Activated CD4-positive, alpha-beta T cell treated with anti-CD3 and anti-CD28 coated beads for 4 hours (primary cell): ENCODE results near the gene GEMIN4.
A peak's percentile ranks its signal among the peaks of the same experiment; 100 is the strongest.
"Not testable (repeated sequence)": the region's sequence is repeated elsewhere in the genome, so short reads cannot be mapped to it uniquely, and the experiment has no call there.

ENCODE experiments used
- DNase-seq, 2 donors: peaks; one replicate each; pipeline ENCODE4 v3.0.0-alpha.2; 2020

Gene GEMIN4

DNA sequence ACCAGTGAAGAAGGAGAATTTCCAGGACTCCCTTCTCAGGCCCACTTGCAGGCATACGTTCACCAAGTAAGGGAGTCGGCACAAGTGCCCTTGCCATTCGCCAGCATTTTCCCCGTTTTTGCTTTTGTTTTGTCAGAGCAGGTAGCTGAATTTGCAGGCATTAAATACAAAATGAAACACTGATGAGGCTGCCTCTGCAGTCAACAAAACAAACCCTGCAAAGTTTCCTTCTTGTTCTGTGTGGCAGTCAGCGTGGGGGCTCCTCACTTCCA, 22.2 kb upstream of the GEMIN4 start:
- no peak for DNase-seq

DNA sequence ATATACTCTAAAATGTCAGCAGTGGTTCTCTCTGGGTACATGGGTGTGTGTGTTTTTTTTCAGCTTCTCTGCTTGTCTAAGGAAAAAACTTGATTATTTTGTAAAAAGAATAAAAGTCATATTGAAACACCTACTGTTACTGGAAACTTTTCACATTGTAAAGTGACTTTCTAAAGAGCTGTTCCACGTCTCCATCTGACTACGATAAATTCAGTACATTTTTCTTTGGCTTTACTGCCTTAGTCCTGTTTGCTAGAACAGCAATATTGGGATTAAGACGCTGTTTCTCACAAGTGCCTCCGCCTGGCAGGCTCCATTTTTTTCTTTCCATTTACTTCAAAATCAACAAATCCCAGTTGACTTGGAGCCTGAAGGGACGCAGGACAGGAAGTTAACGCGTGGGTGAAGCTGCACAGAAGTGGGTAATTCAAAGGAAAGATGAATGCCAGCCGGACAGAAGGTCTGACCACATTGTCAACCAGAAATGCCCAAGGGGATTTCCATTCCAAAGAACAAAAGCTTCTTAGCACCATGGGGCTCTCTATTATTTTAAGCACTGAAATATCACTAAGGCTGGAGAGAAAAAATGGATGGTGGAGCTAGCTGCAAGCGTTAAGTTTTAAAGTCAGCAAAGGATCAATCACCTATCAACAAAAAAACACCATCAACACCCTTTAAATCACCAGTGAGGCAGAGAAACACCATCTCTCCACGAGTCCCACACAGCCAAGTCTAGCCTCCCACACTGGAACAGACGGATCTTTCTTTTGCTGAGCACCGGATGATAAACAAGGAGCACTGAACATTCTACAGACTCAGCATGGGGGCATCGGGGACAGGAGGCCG, 21.6 kb upstream of the GEMIN4 start:
- DNase-seq = no peak

DNA sequence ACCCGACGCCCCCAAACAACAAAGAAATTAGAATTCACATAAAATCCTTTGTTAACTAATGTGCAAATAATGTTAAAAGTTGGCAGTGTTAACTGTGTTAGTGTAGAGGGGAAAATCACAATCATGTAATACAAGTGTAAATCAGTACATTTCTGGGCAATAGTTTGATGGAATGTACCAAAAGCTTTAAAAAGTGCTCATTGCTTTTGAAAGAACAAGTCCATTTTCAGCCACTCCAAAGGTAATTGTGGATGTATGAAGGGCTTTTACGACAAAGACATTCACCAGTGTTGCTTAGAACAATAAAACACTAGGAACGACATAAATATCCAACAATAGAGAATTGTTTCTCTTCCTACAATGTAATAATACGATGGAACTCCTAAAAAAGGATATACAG, 21.0 kb upstream of the GEMIN4 start:
- no peak for DNase-seq

DNA sequence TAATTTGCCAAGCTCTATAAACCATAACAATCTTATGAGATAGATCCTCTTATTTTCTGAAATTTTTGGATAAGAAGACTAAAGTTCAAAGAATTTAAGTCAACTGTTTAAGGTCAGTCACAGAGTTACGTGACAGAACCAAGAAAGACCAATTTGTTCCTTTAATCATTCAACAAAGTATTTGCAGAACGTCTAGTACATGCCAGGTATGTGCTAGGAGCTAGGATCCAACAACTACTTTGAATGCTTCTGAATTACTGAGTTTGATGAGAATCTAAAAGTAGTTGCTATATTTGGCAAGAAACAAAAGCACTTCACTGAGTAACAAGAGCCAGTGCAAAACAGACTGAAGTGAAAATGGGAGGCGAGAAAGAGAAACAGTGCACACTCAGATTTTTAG, 15.0 kb upstream of the GEMIN4 start:
- no peak for DNase-seq

DNA sequence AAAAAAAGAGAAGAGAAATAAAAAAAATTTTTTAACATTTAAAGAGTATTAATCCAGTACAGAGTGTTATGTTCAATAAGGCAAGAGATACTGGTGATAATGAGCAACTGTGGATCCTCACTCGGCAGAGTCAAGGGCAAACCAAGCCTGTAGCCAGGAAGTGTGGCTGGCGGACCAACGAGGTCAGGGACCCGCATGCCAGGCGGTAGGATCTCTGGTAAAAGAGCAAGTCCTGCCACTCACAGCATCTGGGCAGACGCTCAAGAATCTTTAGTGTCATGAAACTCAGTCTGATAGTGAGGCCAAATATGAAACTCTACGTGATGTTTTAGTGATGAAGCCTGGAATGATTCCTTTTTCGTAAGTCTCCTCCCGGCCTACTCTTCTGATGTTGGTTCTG, 8.3 kb upstream of the GEMIN4 start:
- DNase-seq = no peak

DNA sequence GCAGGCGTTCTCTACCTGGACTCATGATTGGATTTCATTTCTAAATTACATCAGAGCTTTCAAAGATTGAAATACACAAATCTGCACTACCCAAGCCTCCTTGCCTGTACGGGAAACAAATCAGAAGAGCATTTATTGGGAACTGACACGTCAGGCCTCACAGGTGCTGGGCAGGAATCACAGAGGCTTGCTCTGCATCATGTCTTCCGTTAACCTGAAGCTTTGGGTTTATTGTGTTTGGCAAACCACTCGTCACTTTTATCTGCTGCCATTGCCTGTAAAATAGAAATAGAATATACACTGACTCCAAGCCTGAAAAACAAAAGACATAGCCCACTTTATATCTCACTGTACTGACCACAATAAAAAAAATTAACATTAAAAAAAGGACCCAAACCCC, 7.9 kb upstream of the GEMIN4 start:
- no peak for DNase-seq

DNA sequence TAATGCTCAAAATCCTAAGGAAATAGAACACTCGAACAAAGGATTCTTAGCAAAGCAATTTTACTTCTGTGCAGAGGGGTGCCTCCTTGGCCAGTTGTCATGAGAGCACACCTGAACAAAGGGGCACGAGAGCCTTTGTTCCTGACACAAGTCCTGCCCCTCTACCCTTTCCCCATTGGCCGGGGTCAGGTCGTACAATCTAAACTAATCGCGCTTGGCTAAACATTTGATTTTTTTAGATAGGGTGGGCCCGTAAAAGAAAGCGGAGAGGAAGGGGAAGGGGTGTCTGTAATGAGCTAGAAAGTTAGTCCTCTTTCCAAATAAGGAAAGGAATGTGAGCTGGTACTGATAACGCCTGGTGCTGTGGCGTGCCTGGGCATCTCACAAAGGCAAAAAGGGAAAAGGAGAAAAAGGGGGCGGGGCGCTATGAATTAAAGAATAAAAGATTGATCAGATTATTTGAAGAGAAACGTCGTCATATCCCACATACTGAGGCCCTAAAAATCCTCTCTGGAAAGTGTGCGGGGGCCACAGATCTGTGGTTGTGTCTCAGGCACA, 4.0 kb upstream of the GEMIN4 start:
- DNase-seq = not testable (repeated sequence)

DNA sequence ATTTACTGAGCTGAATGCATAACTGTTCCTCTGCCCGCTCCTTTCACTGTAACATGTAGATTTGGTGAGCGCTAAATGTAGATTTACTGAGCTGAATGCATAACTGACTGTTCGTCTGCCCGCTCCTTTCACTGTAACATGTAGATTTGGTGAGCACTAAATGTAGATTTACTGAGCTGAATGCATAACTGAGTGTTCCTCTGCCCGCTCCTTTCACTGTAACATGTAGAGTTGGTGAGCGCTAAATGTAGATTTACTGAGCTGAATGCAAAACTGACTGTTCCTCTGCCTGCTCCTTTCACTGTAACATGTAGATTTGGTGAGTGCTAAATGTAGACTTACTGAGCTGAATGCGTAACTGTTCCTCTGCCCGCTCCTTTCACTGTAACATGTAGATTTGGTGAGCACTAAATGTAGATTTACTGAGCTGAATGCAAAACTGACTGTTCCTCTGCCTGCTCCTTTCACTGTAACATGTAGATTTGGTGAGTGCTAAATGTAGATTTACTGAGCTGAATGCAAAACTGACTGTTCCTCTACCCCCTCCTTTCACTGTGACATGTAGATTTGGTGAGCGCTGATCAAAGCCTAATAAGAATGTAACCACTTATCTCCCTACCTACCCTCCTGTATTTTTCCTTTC, 3.4 kb upstream of the GEMIN4 start:
- DNase-seq = not testable (repeated sequence)

DNA sequence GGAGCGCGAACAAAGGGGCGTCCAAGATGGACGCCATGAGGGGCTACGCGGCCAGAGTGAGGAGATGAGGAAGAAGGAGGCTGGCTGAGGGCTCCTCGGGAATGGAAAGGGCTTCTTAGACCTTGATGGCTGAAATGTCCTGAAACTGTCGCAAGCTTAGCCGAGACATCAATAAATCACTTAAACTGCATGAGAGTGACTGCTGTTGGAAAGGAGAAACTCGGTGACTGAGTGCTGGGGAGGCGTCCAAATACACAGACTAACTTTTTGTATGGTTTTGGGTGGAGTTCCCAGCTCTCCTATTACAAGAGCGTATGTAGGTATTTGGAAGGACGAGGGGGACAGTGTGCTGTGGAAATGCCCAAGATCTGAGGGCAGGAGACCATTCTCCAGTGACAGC, 1.4 kb upstream of the GEMIN4 start:
- no peak for DNase-seq

DNA sequence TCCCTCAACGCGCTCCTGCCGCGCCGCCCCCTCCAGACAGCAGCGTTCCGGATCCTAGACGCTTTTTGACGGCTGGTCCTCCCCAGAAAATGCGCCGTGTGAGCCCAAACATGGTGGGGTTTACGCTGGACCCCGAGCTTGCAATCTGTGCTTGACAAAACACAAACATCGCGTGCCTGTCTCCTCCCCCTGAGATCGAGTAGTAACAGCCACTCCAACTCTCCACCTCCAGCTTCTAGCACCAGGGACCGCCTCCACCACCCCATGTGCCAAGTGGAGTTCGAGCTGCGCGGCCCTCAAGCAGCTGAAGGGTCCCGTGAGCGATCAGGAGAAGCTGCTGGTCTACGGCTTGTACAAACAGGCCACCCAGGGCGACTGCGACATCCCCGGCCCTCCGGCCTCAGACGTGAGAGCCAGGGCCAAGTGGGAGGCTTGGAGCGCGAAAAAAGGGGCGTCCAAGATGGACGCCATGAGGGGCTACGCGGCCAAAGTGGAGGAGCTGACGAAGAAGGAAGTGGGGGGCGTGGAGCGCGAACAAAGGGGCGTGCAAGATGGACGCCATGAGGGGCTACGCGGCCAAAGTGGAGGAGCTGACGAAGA, 656 bp upstream of the GEMIN4 start:
- DNase-seq = peak in 1 of 2 donors; percentile 59

DNA sequence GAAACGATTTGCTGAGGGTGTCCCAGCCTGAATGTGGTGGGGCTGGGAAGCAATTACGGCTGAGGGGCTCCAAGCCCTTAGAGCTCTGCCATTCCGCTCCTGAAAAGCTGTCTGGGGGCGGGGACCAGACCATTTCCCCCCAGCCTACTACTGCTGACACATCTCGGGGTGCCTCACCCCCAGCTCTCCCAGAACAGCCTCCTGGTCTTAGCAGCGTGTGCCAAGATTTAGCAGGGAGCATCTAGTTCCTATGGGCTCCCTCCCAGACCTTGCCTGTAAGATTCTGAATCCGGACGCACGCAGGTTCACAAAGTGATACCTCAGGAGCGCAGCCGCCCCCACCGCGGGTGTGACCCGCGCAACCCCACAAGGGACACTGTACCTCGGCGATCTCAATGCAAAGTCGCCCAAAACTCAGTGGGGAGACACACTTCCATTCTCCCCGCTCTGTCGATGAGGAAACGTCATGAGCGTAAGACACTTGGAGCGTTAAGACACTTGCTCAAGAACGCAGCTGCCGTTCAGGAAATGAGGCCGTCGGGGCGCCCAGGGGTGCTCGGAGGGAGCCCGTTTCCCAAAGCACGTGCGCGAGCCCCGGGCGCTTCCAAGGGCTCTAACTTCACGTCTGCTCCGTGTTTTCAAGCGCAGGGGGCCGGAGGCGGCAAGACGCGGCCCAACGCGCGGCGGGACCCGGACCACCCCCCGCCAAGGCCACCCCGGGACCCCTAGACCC, 629 bp downstream of the GEMIN4 start:
- DNase-seq = peak; percentile 56 to 60

DNA sequence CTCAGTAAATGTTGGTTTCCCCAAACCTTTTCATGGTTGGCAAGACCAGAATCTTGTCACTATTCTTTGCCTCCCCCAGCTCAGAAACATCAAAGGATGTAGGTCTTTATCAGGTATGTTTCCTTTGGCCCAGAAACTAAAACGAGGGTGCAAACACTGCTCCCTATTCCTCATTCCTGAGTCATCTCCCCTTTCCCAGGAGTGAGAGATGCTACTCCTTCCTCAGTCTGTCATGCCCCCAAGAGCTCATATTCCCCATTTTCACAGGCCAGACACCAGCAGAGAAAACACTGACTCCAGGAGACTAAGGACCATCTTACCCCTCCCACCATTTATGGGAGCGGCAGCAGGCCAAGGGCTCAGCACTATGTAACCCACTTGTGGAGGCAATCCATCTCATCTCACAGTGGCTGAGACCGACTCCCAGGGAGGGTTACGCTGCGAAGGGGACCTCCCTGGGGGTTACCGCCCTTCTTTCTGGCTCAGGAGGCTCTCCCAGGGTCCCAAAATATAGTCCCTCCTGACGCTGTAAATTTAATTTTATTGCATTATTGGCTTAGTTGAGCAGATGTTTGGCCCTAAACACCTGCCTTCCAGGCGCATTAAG, 1.5 kb downstream of the GEMIN4 start:
- DNase-seq = no peak

DNA sequence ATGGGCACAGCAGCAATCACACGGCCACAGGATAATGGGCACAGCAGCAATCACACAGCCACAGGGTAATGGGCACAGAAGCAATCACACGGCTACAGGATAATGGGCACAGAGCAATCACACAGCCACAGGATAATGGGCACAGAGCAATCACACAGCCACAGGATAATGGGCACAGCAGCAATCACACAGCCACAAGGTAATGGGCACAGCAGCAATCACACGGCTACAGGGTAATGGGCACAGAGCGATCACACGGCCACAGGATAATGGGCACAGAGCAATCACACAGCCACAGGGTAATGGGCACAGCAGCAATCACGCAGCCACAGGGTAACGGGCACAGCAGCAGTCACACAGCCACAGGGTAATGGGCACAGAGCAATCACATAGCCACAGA, 2.7 kb downstream of the GEMIN4 start:
- not testable (repeated sequence) for DNase-seq

DNA sequence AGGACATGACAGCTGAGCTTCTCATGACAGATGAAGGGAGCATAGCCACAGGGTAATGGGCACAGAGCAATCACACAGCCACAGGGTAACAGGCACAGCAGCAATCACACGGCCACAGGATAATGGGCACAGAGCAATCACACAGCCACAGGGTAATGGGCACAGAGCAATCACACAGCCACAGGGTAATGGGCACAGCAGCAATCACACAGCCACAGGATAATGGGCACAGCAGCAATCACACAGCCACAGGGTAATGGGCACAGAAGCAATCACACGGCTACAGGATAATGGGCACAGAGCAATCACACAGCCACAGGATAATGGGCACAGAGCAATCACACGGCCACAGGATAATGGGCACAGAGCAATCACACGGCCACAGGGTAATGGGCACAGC, 3.5 kb downstream of the GEMIN4 start:
- DNase-seq = not testable (repeated sequence)

DNA sequence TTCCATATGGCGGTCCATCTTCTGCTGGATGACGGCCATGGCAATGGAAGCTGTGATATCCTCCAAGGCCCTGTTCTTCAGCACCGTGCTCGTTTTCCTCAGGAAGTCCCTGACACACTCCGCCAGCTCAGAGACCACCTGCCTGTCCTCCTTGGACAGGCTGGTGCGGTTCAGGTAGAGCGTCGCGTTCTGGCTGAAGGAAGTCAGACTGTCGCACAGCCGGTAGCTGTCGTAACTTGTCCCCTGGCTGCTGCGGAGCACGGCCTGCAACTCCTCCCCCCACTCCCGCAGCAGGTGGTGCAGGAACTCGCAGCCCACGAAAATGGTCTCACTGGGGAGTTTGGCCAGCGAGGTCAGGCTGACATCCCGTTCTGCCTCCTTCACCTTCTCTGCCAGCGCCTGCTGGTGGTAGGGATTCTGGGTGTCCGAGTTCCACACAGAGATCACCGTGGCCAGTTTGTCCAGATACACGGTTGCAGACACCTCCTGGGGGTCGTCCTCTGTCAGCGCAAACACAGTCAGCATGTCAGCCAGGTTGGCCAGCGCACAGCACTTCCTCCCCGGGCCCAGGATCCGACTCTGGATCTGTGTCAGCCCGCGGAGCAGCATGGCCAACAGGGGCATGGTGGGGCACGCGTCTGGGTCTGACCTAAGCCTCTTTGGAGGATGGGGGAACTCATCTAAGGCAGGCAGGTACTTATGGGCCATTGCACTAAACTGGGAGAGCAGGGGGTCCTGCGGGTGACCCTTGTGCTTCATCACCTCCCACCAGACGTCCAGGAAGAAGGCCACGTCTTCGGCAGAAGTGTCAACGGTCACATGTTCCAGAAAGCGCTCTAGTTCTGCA, 5.1 kb downstream of the GEMIN4 start:
- no peak for DNase-seq

DNA sequence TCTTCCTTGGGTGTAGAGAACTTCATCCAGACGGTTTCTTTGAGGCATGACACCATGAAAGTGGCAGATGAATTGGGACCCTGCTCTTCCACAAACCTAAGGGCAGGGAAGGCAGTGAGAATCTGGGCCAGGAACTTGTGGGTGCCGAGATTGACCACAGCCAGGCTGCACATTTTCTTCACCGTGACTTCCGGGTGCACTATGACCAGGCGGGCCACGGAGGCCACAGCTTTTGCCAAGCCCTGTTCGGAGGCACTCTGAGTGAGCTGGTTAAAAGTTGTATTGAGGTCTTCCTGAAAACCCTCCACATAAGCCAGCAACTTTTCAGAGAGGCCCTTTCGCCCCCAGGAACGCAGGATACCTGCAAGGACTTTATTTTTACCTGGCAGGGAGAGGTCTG, 5.9 kb downstream of the GEMIN4 start:
- DNase-seq = no peak

DNA sequence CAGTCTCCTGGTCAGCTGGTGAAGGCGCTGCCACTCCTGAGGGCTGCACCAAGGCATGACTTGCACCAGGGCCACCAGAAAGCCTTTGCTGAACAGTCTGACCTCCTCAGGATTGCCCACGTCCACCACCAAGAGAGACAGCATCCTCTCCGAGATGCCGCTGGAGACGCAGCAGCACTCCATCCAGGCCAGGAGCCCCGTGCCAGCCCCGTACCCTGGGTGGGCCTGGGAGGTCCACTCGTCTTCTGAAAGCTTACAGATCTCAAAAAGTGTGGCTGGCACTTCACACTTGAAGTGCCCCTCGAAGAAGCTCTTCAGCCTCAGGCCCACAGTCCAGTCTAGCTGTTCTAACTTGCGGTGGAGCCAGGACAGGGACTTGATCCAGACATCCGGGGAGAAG, 6.7 kb downstream of the GEMIN4 start:
- no peak for DNase-seq

DNA sequence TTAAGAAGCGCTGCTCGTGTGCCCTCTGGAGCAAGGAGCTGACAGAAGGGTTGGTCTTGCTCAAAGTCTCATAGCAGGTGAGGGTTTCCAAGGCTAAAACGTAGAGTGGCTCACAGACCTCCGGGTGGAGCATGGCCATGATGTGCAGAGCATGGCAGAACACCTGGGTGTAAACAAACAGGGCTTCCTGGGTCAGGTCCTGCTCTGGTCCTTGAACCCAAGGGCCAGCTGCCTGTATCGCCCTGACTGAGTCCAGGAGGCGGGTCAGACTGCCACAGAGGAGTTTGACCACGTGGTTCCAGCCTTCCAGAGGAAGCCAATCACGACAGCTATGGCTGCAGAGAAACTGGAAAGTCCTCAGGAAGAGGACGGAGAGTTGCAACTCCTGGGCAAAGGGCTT, 7.1 kb downstream of the GEMIN4 start:
- DNase-seq = no peak

DNA sequence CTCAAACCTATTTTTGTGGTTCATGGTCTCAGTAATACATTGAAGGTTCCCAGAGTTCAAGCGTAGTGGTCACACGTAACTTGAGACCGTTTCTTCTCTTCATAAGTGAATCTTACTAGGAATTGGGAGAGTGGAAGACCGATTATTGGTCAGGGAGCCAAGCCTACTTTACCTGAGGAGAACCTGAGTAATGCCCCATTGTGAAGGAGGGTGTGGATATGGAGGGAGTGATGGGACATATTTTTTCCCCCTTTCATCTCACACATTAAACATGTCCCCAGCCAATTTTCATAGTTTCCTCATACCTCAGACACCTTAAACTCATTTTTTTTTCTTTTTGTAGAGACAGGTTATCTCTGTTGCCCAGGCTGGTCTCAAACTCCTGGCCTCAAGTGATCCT, 8.9 kb downstream of the GEMIN4 start:
- DNase-seq = no peak

DNA sequence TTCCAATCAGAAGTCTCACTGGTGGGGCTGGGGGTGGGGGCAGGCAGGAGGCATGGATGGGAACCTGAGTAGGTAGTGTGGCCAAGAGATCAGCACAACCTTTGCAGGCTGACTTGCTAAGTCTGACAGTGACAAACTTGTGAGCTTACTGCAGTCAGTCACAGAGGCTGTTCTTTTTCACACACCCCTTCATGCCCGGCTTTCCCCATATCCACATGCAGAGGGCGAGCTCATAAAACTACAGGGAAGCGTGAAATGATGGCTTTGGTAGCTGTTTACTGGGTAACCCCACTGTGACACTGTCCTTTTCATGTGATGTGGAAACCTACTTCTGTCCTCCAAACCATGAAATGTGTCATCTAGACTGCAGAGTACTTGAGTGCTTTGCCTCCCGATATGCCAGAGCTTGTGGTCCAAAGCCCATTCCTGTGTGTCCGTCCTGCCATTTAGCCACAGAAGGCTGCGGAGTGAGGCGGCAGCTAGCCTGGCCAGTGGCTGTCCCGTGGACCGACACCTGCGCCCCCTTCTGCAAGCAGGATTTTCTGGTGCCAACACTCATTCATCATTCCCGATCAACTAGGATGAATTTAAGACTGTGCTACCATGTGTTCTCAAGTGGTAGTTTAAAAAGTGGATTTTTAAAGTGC, 9.8 kb downstream of the GEMIN4 start:
- no peak for DNase-seq

DNA sequence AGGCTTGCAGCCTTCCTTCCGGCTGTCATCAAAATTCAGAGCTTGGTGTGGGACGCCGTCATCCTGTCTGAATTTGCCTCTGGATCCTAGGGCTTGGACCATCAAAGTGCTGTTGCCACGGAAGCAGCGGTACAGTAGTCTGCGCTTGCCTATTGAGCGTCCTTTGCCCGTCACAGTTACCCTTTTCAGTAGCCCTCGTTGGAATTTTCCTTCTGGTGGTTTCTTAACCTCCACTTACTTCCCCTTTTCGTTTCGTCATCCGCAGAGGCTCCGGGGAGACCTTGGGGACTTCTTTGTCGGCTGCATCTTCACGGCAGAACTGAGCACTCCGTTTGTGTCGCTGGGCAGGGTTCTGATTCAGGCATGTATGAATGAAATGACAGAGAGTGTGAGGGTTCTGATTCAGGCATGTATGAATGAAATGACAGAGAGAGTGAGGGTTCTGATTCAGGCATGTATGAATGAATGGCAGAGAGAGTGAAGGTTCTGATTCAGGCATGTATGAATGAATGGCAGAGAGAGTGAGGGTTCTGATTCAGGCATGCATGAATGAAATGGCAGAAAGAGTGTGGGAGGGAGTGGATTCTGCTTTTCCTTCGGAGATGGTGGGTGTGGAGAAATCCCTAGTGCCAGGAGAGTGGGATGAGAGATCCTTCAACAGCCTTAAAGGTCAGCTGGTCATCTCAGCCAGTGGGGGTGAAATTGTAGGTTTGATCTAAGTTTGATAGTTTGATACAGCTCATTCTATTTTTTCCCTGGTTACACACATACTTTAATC, 11.6 kb downstream of the GEMIN4 start:
- DNase-seq = peak in 1 of 2 donors; percentile 26
